Skeletal muscle satellite cell (primary cell): Measurements from ENCODE around the gene PDYN.
A peak's percentile ranks its signal among the peaks of the same experiment; 100 is the strongest.

ENCODE experiments used
- H3K27me3 ChIP-seq: 2 replicates; pipeline ENCODE4 v1.7.0; 2013; ENCODE audit warnings: low read length; ENCODE audit not compliant: control insufficient read depth, insufficient read depth
- H3K36me3 ChIP-seq: 2 replicates; pipeline ENCODE4 v1.7.0; 2013; ENCODE audit warnings: mild to moderate bottlenecking, control low read depth, low read length; ENCODE audit not compliant: insufficient read depth
- H3K4me1 ChIP-seq: 2 replicates; pipeline ENCODE4 v1.7.0; 2013; ENCODE audit warnings: low read length; ENCODE audit not compliant: control insufficient read depth, insufficient read depth
- H3K4me2 ChIP-seq: 2 replicates; pipeline ENCODE4 v1.7.0; 2013; ENCODE audit warnings: mild to moderate bottlenecking, low read length
- H3K4me3 ChIP-seq: 2 replicates; pipeline ENCODE4 v1.7.0; 2013; ENCODE audit warnings: low read length
- H3K9ac ChIP-seq: 2 replicates; pipeline ENCODE4 v1.7.0; 2013; ENCODE audit warnings: mild to moderate bottlenecking, low read depth, low read length, moderate library complexity
- H3K9me3 ChIP-seq: replicated peaks from 2 replicates; pipeline ENCODE4 v1.7.0; 2013; ENCODE audit warnings: mild to moderate bottlenecking, control low read depth, low read length

The PDYN gene

DNA sequence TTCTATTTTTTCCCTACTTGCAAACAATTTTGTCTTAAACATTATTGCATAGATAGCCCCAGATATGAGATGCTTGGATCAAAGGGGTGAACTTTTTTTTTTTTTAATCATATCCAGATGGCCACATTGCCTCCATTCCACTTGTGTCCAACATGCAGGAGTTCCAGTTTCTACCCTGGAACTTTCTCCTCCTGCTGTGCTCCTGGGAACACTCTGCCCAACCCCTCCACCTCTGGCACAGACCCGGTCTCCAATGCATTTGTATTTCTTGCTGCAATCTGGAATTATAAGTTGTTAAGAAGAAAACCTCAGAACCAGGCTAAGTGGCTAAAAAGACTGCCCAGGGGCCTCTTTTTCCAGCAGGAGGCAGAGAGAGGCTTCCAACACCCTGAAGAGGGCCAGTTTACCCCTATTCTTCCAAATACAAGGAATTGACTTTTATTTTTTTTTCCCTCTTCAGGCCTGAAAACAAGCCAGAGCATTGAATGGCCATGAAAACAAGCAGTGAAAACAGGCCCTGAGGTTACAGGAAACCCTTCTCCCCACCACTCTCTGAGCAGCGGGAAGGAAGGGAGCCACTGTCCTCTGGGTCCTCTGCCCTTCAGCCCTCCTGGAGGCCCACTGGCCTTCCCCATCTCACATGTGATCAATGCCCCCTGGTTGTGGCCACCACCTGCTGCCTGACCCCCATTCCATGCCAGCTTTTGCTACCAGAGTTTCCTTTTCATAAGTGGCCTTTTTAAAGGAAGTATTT, 44.3 kb downstream of the PDYN start:
- no peak overlapping the region for H3K4me3 ChIP-seq
- no peaks in the 10 kb centered on the region for H3K9me3 ChIP-seq
- H3K36me3 ChIP-seq: no peaks in the 10 kb centered on the region
- H3K9ac ChIP-seq: no peak overlapping the region
- H3K27me3 ChIP-seq: peaks cover 63% of the 10 kb centered on the region
- H3K4me1 ChIP-seq: peaks cover 5% of the 10 kb centered on the region
- H3K4me2 ChIP-seq: no peak overlapping the region

DNA sequence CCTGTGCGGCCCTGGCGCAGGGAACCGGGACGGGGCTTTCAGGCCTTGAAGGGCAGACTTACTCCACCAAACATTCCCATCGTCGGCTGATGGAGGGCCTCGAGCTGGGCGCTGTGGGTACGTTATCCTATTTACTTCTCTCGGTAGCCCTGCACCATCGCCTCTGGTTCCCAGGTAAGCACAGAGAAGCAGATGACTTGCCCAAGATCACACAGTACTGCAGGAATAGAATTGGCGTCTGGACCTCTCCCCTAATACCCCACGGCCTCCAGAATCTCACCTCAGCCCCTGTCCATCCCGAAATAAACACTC, 46.4 kb downstream of the PDYN start:
- Histone ChIP-seq H3K4me1 (peaks cover 12% of the 10 kb centered on the region), H3K4me2 (no peak overlapping the region), H3K9ac (no peak overlapping the region), H3K4me3 (no peak overlapping the region), H3K36me3 (no peaks in the 10 kb centered on the region), H3K27me3 (peaks cover 79% of the 10 kb centered on the region), H3K9me3 (no peaks in the 10 kb centered on the region)

DNA sequence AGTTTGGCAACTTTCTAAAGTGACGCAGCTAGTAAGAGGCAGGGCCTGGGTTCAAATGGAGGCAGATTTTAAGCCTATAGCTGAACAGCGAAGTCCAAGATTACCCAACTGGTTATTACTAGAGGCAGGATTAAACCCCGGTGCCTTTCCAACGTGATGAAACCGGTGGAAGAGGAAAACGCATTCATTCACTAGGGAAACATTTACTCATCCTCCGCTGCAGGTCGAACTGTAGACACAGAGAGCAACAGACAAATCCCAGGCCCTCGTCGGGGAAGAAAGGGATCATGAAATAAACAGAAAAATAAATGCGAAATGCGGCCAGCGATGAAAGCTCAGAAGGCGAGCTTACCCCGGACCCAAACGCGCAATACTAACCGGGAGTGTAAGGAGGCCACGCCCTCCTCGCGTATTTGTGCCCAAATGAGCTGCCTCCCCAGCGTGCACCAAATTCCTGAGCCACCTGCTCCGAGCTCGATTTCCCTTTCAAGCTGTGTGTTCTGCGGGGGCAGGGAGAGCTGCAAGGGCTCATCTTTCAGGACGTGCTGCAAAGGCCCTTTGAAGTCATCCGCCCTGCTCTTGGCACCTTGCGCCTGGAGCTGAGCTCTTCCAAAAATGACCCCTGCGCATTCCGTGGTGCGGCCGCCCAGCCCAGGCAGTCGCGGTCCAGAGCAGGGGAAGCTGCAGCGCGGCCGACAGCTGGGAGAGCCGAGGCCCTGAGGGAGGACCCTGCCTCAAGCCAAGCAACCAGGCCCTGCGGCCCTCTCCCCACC, 46.9 kb downstream of the PDYN start:
- Histone ChIP-seq H3K4me3 (no peak overlapping the region), H3K36me3 (no peaks in the 10 kb centered on the region), H3K4me2 (peak overlapping the region; percentile 68), H3K27me3 (peaks cover 75% of the 10 kb centered on the region), H3K9me3 (no peaks in the 10 kb centered on the region), H3K4me1 (peaks cover 12% of the 10 kb centered on the region), H3K9ac (no peak overlapping the region)

DNA sequence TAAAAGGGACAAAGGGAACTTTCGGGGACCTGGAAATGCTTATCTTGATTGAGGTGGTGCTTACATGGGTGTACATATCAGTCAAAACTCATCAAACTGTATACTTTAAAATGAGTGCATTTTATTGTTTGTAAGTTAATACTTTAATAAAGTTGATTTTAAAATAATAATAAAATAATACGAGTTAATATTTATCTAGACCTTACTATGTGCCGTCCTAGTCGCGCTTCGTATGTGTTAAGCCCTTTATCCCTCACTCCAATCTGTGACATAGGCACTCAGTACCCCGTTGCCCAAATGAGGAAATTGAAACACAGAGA, 47.5 kb downstream of the PDYN start:
- Histone ChIP-seq H3K27me3 (peaks cover 70% of the 10 kb centered on the region), H3K36me3 (no peaks in the 10 kb centered on the region), H3K4me3 (no peak overlapping the region), H3K9me3 (no peaks in the 10 kb centered on the region), H3K9ac (no peak overlapping the region), H3K4me2 (no peak overlapping the region), H3K4me1 (peaks cover 12% of the 10 kb centered on the region)

DNA sequence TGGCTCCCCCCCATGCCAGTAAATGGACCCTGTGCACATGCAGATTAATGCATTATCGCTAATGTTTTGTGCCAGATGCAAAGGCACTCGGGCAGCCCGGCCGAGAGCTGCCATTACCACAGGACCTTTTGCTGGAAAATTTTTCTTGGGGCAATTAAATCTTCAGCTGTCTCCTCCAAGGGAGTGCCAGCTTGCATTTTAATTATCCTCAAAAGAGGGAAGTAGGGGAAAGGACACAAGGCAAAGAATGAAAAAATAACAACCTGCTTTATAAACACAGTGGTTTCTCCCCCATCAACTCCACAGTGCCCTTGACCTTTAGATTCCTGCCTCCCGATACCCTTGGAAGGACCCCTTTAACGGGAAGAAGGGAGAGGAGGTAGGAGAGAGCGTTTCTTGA, 48.2 kb downstream of the PDYN start:
- Histone ChIP-seq H3K4me2 (no peak overlapping the region), H3K9ac (no peak overlapping the region), H3K36me3 (no peaks in the 10 kb centered on the region), H3K9me3 (no peaks in the 10 kb centered on the region), H3K4me1 (peaks cover 12% of the 10 kb centered on the region), H3K27me3 (peaks cover 64% of the 10 kb centered on the region), H3K4me3 (no peak overlapping the region)

DNA sequence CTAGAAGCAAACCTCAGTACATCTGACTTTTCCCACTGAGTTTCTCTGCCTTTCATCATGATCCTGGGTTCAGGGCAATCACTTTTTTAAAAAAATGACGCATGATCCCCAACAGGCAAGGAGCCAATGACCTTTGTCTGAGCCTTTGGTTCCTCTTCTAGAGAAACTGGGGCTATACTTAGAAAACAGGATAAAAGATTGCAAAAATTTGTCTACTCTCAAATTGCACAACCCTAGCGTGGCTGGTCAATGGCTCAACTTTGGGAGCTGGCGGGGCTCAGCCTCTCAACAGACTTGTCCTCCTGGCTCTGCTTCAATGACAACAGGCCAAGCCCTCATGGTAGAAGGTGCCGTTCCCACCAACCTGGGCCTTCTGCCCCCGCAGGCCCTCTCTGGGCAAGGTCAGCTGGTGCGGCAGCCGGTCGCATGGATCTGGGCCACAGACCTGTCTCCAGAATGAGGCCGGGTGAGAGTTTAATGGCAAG, 48.7 kb downstream of the PDYN start:
- Histone ChIP-seq H3K9ac (no peak overlapping the region), H3K9me3 (no peaks in the 10 kb centered on the region), H3K4me1 (peaks cover 12% of the 10 kb centered on the region)

DNA sequence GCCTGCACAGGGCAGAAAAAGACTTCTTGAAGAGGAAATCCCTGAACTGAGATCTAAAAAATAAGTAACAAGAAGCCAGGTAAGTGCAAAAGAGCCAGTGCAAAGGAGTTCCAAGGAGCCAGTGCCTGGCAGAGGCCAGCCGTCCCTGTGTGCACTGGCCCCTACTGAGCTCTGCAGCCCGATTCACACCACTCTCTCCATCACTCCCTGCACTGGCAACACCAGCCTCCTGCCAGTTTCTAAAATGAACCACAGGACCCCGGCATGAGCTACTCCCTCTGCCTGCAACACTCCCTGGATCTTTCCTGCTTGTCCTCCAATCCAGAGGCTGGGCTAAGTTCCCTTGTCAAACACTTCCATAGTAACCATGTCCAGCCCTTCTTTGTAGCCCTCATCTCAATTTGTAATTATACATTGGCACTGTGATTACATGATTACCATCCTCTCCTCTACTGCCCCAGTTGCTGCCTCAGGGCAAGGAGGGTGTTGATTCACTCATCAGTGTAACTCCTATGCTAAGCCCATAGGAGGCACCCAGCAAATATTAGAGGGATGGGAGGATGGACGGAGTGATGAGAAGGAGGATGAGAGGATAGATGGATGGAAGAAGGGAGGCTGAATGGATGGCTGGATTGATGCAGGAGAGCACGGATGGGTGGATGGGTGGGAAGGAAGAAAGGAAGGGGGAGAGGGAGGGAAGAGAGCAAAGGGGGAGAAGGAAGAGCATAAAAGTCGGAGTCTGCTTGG, 49.3 kb downstream of the PDYN start:
- peaks cover 58% of the 10 kb centered on the region for H3K27me3 ChIP-seq

More for the DNA sequence above, 48.7 kb downstream of the PDYN start:
- Histone ChIP-seq H3K36me3 (no peaks in the 10 kb centered on the region), H3K4me2 (no peak overlapping the region), H3K4me3 (no peak overlapping the region), H3K27me3 (peaks cover 62% of the 10 kb centered on the region)

DNA sequence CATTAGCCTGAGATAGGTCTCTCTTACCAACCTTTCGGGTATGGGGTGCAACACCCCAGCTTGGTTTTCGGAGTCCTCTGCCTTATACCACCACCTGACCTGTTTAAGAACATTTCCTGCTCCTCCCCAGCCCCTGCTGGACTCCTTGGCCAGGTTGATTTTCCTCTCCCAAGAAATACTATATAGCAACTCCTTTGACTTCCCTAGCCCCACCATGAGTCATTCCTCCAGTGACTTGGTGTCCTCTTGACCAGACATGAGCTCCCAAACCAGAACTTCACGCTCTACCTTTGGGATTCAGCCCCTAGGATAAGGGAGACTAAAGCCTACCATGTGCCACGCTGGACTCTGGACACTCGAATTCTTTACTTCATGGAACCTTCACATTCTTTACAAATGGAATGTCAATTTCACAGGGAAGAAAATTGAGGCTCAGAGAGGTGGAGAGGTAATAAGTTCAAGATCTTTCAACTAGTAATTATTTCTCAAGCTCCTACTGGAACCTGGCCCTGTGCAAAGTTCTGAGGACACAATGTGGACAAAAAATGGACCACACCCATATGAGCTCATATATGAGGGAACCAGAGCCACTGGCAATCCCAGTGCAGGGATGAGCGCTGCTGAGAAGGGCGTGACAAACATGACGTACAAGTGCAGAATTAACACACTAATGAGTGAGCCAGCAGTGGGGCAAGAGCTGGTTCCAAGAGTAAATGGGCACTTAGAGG, 50.4 kb downstream of the PDYN start:
- H3K27me3 ChIP-seq: peaks cover 55% of the 10 kb centered on the region
- no peak overlapping the region for H3K4me2 ChIP-seq
- peaks cover 12% of the 10 kb centered on the region for H3K4me1 ChIP-seq
- H3K4me3 ChIP-seq: no peak overlapping the region
- H3K9me3 ChIP-seq: no peaks in the 10 kb centered on the region
- H3K36me3 ChIP-seq: peaks cover 9% of the 10 kb centered on the region
- no peak overlapping the region for H3K9ac ChIP-seq

More for the DNA sequence above, 49.3 kb downstream of the PDYN start:
- H3K9ac ChIP-seq: no peak overlapping the region
- H3K4me2 ChIP-seq: no peak overlapping the region
- H3K4me1 ChIP-seq: peaks cover 12% of the 10 kb centered on the region
- H3K36me3 ChIP-seq: no peaks in the 10 kb centered on the region
- H3K4me3 ChIP-seq: no peak overlapping the region
- no peaks in the 10 kb centered on the region for H3K9me3 ChIP-seq

DNA sequence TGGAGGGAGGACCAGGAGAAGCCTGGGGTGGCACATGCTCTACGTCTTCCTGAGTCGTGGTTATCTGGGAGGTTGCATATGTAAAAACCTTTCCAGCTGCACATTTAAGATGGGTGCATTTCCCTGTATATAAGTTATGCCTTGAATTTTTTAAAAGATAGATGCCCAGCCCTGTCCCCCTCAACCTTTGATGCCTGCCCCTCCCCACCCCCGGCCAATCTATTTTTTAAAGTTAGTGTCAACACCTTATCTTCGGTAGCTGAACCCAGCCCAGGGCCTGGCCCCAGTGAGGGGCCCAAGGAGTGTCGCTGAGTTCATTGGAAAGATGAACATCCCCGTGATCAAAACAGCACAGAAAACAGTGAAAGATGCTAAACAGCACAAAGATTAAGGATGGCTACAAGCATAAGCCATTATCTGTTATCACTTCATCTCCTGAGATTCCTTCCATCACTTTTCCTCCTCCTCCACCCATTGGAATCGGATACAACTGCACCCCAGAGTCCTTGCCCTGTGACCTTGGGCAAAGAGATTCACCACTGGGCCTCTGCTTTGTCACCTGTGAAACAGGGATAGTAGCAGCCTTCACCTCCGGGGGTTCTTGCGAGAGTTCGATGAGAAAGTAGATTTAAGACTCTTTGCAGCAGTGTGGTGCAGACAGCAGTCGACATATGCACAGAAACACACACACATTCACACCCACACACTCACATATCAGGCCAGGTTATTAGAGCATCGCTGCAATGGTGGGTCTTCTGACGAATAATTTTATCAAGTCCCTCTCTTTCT, 51.2 kb downstream of the PDYN start:
- Histone ChIP-seq H3K4me3 (no peak overlapping the region), H3K36me3 (peaks cover 14% of the 10 kb centered on the region), H3K9ac (no peak overlapping the region), H3K27me3 (peaks cover 48% of the 10 kb centered on the region), H3K4me1 (peaks cover 12% of the 10 kb centered on the region), H3K9me3 (no peaks in the 10 kb centered on the region), H3K4me2 (no peak overlapping the region)

DNA sequence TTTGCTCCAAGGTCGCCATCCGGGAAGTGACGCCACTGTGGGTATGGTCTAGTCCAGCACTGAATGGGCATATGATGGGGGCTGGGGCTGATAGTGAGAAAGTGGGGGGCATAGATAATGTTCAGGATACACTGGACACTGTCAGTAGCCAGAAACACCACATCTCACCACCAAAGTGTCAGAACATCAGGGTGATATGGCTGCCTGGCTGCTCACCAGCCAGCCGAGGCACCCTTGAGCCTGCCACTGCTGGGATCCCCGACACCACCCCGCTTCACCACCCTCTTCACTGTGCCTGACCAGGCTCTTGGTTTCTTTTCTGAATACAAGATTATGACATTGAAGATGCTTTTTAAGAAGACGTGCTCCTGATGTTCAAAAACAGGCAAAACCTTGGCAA, 51.8 kb downstream of the PDYN start:
- Histone ChIP-seq H3K9me3 (no peaks in the 10 kb centered on the region), H3K27me3 (peaks cover 42% of the 10 kb centered on the region), H3K4me2 (no peak overlapping the region), H3K4me3 (no peak overlapping the region), H3K36me3 (peaks cover 18% of the 10 kb centered on the region), H3K9ac (no peak overlapping the region), H3K4me1 (peaks cover 9% of the 10 kb centered on the region)
